NCI-H1694 (cell line): Measurements from ENCODE around the gene ABCB11.
"Not testable (repeated sequence)": the region's sequence is repeated elsewhere in the genome, so short reads cannot be mapped to it uniquely, and the experiment has no call there.

ENCODE experiments used
- DNase-seq: peaks from one replicate; lab custom pipeline; 2025; lab: John Stamatoyannopoulos, UW

Gene ABCB11

GRCh38 chr2:169031202-169031601, at the start of gene ABCB11:
ABCB11 (minus strand) TSS chr2:169031324; CDS start chr2:169018125, 13,199 bp downstream.
- no peak for DNase-seq

GRCh38 chr2:169080250-169081069, 49.3 kb upstream of the ABCB11 start:
- no peak for DNase-seq

- DNase-seq = no peak
Observed at GRCh38 chr2:169077674-169078240, 46.6 kb upstream of the ABCB11 start.

GRCh38 chr2:169073963-169074751, 43.0 kb upstream of the ABCB11 start:
- no peak for DNase-seq

- no peak for DNase-seq
Observed at GRCh38 chr2:169073211-169073962, 42.3 kb upstream of the ABCB11 start.

GRCh38 chr2:169072163-169072925, 41.2 kb upstream of the ABCB11 start:
- no peak for DNase-seq

- DNase-seq = no peak
Observed at GRCh38 chr2:169071455-169071854, 40.3 kb upstream of the ABCB11 start.

GRCh38 chr2:169069833-169070232, 38.7 kb upstream of the ABCB11 start:
- DNase-seq = no peak

- no peak for DNase-seq
Observed at GRCh38 chr2:169069341-169069740, 38.2 kb upstream of the ABCB11 start, which contains the start of gene DHRS9. DHRS9 (plus strand) TSS chr2:169069563; CDS start chr2:169081582, 12,019 bp downstream.

- no peak for DNase-seq
Observed at GRCh38 chr2:169066897-169067296, 35.8 kb upstream of the ABCB11 start.

- DNase-seq = no peak
Observed at GRCh38 chr2:169065864-169066517, 34.9 kb upstream of the ABCB11 start.

- no peak for DNase-seq
Observed at GRCh38 chr2:169065422-169065821, 34.3 kb upstream of the ABCB11 start.

GRCh38 chr2:169064199-169064598, 33.1 kb upstream of the ABCB11 start:
- not testable (repeated sequence) for DNase-seq

- DNase-seq = not testable (repeated sequence)
Observed at GRCh38 chr2:169054575-169054974, 23.5 kb upstream of the ABCB11 start.

- DNase-seq = no peak
Observed at GRCh38 chr2:169050476-169051240, 19.5 kb upstream of the ABCB11 start.

GRCh38 chr2:169049142-169049541, 18.0 kb upstream of the ABCB11 start:
- DNase-seq = no peak

GRCh38 chr2:169047256-169048250, 16.4 kb upstream of the ABCB11 start:
- no peak for DNase-seq

- no peak for DNase-seq
Observed at GRCh38 chr2:169046440-169047151, 15.5 kb upstream of the ABCB11 start.
